ENCODE data around the gene RAE1.

Gene RAE1

GRCh38 chr20:57375652-57376230, 24.7 kb downstream of the RAE1 start:
- TF ChIP-seq, protein P1, sequence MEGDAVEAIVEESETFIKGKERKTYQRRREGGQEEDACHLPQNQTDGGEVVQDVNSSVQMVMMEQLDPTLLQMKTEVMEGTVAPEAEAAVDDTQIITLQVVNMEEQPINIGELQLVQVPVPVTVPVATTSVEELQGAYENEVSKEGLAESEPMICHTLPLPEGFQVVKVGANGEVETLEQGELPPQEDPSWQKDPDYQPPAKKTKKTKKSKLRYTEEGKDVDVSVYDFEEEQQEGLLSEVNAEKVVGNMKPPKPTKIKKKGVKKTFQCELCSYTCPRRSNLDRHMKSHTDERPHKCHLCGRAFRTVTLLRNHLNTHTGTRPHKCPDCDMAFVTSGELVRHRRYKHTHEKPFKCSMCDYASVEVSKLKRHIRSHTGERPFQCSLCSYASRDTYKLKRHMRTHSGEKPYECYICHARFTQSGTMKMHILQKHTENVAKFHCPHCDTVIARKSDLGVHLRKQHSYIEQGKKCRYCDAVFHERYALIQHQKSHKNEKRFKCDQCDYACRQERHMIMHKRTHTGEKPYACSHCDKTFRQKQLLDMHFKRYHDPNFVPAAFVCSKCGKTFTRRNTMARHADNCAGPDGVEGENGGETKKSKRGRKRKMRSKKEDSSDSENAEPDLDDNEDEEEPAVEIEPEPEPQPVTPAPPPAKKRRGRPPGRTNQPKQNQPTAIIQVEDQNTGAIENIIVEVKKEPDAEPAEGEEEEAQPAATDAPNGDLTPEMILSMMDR (IDR thresholded peaks at IDR 0.05; ENCODE audit: extremely low read depth, insufficient read depth, missing control alignments) = no peak
- in situ Hi-C loops (cut with MboI; ENCODE audit: low pct_unique_long_range_greater_than_20kb, low sequenced_read_pairs, unreplicated experiment) = loop anchor here (25.0 kb wide), 1 partner anchor 837 kb away; no protein-coding TSS in a partner anchor
- no peak for DNase-seq (ENCODE audit: low spot score)

DNA sequence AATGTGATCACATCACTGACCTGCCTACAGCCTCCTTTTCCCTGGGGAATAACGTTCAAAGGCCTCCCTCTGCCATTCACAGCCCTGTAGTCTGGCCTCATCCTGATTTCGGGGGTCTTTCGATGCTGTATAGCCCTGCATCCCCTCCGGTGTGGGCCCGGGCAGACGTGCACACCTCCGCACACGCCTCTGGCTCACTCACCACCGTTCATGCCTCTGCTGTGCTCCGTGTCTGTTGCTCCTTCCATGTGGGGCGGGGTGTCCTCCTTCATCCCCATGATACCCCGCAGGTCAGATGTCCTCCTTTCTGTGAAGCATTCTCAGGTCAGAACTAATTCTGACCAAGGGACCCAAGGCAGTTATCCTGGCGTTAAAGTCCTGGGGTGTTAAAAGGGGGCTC, 26.3 kb downstream of the RAE1 start:
- no peak for DNase-seq (ENCODE audit: low spot score)
- TF ChIP-seq, protein P1 (IDR thresholded peaks at IDR 0.05; ENCODE audit: extremely low read depth, insufficient read depth, missing control alignments) = no peak
- in situ Hi-C loops (cut with MboI; ENCODE audit: low pct_unique_long_range_greater_than_20kb, low sequenced_read_pairs, unreplicated experiment) = loop anchor here (25.0 kb wide), 1 partner anchor 835 kb away; no protein-coding TSS in a partner anchor

GRCh38 chr20:57378107-57378506, 27.1 kb downstream of the RAE1 start:
- in situ Hi-C loops (cut with MboI; ENCODE audit: low pct_unique_long_range_greater_than_20kb, low sequenced_read_pairs, unreplicated experiment) = loop anchor here (25.0 kb wide), 1 partner anchor 834 kb away; no protein-coding TSS in a partner anchor
- TF ChIP-seq, protein P1 (IDR thresholded peaks at IDR 0.05; ENCODE audit: extremely low read depth, insufficient read depth, missing control alignments) = no peak
- no peak for DNase-seq (ENCODE audit: low spot score)

- DNase-seq (ENCODE audit: low spot score) = no peak
- in situ Hi-C loops (cut with MboI; ENCODE audit: low pct_unique_long_range_greater_than_20kb, low sequenced_read_pairs, unreplicated experiment) = loop anchor here (25.0 kb wide), 1 partner anchor 834 kb away; no protein-coding TSS in a partner anchor
- TF ChIP-seq, protein P1 (IDR thresholded peaks at IDR 0.05; ENCODE audit: extremely low read depth, insufficient read depth, missing control alignments) = no peak
Observed at GRCh38 chr20:57378646-57379262, 27.7 kb downstream of the RAE1 start.

DNA sequence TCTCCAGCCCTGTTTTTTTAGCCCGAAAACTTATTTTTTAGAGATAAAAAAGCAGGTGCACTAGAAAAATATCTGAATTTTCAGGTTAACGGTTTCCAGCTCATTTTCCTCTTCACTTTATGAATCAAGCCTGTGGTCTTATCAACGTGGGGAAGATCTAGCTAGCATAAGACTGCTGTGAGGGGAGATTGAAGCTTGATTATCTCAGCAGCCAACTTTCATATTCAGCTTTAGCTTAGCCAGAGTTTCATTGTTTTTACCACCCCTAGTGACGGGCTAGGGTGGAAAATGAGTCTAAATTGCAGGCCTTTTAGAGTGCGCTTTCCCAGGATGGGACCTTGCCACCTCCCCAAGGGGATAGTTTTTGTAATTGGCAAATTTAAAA, 28.2 kb downstream of the RAE1 start:
- DNase-seq (ENCODE audit: low spot score) = no peak
- in situ Hi-C loops (cut with MboI; ENCODE audit: low pct_unique_long_range_greater_than_20kb, low sequenced_read_pairs, unreplicated experiment) = loop anchor here (25.0 kb wide), 1 partner anchor 833 kb away; no protein-coding TSS in a partner anchor
- TF ChIP-seq, protein P1 (IDR thresholded peaks at IDR 0.05; ENCODE audit: extremely low read depth, insufficient read depth, missing control alignments) = no peak

GRCh38 chr20:57380081-57380750, 29.2 kb downstream of the RAE1 start:
- TF ChIP-seq, protein P1 (IDR thresholded peaks at IDR 0.05; ENCODE audit: extremely low read depth, insufficient read depth, missing control alignments) = no peak
- in situ Hi-C loops (cut with MboI; ENCODE audit: low pct_unique_long_range_greater_than_20kb, low sequenced_read_pairs, unreplicated experiment) = loop anchor here (25.0 kb wide), 1 partner anchor 832 kb away; no protein-coding TSS in a partner anchor

More at GRCh38 chr20:57380081-57380750, 29.2 kb downstream of the RAE1 start:
- DNase-seq (ENCODE audit: low spot score) = no peak

Data from GM13977 (cell line).